ENCODE measurements around the gene IKBKE. TPM values are rescaled to one million over a fixed set of nuclear protein-coding genes. Genes with fewer than 3 reads are reported as not detected.

The IKBKE gene
- total RNA-seq, 1 experiment from 2014 or later = 6.6 TPM

DNA sequence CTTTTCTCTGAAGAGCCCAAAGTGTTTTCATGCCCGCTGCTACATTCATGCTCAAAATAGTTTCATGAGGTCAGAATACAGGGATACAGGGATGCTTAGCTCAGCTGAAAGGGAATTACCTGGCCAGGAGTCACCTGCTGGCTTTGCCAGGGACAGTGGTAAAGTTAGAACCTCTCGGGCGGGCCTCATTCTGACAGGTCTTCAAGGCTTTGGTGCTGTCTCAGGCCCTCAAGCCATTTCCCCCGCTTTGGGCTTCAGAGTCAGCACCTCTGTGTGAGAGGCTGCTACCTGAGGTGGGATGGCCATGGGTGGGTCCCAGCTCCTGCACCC is 42.5 kb downstream of the IKBKE start:
- Histone ChIP-seq H3K27ac (ENCODE audit: insufficient read length, low read depth, low read length) (no peak overlapping the region), H2BK20ac (ENCODE audit: low read depth, low read length, poor library complexity, severe bottlenecking) (no peak overlapping the region), H2BK5ac (ENCODE audit: insufficient read length, low read length) (no peak overlapping the region), H3K23ac (ENCODE audit: insufficient read length, low read depth, low read length) (no peak overlapping the region), H3K14ac (ENCODE audit: insufficient read depth, low read length) (no peak overlapping the region), H2BK12ac (ENCODE audit: insufficient read length, low read depth, low read length) (no peak overlapping the region), H4K8ac (replicated peaks; ENCODE audit: insufficient read length, low read depth, low read length) (no peak overlapping the region), H3K23me2 (ENCODE audit: insufficient read length, low read depth, low read length, poor library complexity, severe bottlenecking) (peaks cover under 1% of the 10 kb centered on the region), H3K9me3 (ENCODE audit: control insufficient read depth, low read depth, low read length) (no peaks in the 10 kb centered on the region), H3K79me1 (ENCODE audit: insufficient read depth, low read depth, low read length, poor library complexity, severe bottlenecking) (no peaks in the 10 kb centered on the region), H3K9ac (ENCODE audit: extremely low read depth, insufficient read length, low read length) (no peak overlapping the region), H4K91ac (ENCODE audit: insufficient read length, low read depth, low read length) (no peak overlapping the region), H3T11ph (ENCODE audit: low read length) (no peak overlapping the region), H2AK5ac (ENCODE audit: insufficient read length, low read length) (no peak overlapping the region), H3K4me1 (ENCODE audit: insufficient read depth, low read length) (no peaks in the 10 kb centered on the region; the same call in 1 of the 2 replicates), H2BK15ac (ENCODE audit: low read depth, low read length) (no peak overlapping the region), H3K4ac (ENCODE audit: low read depth, low read length) (no peak overlapping the region), H3K27me3 (ENCODE audit: insufficient read depth, low read length) (peaks cover 13% of the 10 kb centered on the region), H4K5ac (ENCODE audit: insufficient read length, low read depth, low read length) (no peak overlapping the region), H3K4me2 (ENCODE audit: insufficient read depth, insufficient read length, low read length) (no peak overlapping the region), H3K79me2 (ENCODE audit: insufficient read depth, low read length) (no peaks in the 10 kb centered on the region), H2BK120ac (ENCODE audit: low read depth, low read length, poor library complexity, severe bottlenecking) (no peak overlapping the region), H3K18ac (ENCODE audit: insufficient read length, low read depth, low read length) (no peak overlapping the region), H4K20me1 (ENCODE audit: control insufficient read depth, insufficient read depth, insufficient read length) (no peaks in the 10 kb centered on the region), H2AFZ (ENCODE audit: low read length) (no peak overlapping the region), H3K56ac (ENCODE audit: insufficient read length, low read depth, low read length) (no peak overlapping the region)
- Mint-ChIP-seq H3K27ac (no peak overlapping the region), H3K9me3 (no peaks in the 10 kb centered on the region), H3K4me3 (no peak overlapping the region), H3K36me3 (ENCODE audit: insufficient read depth in 1 of 3, low read depth in 3 of 3) (no peaks in the 10 kb centered on the region; a peak in 1 of 7 replicates), H3K27me3 (ENCODE audit: low read depth) (peaks cover 43% of the 10 kb centered on the region), H3K4me1 (peaks cover 23 to 28% of the 10 kb centered on the region in 2 experiments)
- no peak for DNase-seq
- no CpG with 5 or more reads among the region's 4 CpGs for WGBS (ENCODE audit: extremely low coverage, insufficient read length, low lambda C conversion rate)
- TF ChIP-seq, protein P1, sequence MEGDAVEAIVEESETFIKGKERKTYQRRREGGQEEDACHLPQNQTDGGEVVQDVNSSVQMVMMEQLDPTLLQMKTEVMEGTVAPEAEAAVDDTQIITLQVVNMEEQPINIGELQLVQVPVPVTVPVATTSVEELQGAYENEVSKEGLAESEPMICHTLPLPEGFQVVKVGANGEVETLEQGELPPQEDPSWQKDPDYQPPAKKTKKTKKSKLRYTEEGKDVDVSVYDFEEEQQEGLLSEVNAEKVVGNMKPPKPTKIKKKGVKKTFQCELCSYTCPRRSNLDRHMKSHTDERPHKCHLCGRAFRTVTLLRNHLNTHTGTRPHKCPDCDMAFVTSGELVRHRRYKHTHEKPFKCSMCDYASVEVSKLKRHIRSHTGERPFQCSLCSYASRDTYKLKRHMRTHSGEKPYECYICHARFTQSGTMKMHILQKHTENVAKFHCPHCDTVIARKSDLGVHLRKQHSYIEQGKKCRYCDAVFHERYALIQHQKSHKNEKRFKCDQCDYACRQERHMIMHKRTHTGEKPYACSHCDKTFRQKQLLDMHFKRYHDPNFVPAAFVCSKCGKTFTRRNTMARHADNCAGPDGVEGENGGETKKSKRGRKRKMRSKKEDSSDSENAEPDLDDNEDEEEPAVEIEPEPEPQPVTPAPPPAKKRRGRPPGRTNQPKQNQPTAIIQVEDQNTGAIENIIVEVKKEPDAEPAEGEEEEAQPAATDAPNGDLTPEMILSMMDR (conservative IDR thresholded peaks at IDR 0.05) = no peak

Measured in H9 (cell line).